Adipocyte (in vitro differentiated cells): ENCODE data around the gene PTPRN2.

ENCODE experiments used
- DNase-seq: peaks from one replicate; pipeline ENCODE4 v3.0.0-alpha.2; 2015; ENCODE audit warnings: low read depth
- H3K27me3 ChIP-seq: replicated peaks from 2 replicates; pipeline ENCODE4 v1.7.0; 2013; ENCODE audit warnings: mild to moderate bottlenecking, low read length, moderate library complexity; ENCODE audit not compliant: control insufficient read depth, insufficient read depth
- H3K36me3 ChIP-seq: 2 replicates; pipeline ENCODE4 v1.7.0; 2013; ENCODE audit warnings: low read length, mild to moderate bottlenecking, moderate library complexity; ENCODE audit not compliant: control insufficient read depth, insufficient read depth, severe bottlenecking
- H3K4me1 ChIP-seq: 2 replicates; pipeline ENCODE4 v1.7.0; 2013; ENCODE audit warnings: mild to moderate bottlenecking, low read length, moderate library complexity; ENCODE audit not compliant: control insufficient read depth, insufficient read depth
- H3K4me3 ChIP-seq: 2 replicates; pipeline ENCODE4 v1.7.0; 2013; ENCODE audit warnings: mild to moderate bottlenecking, low read length, moderate library complexity
- H3K9ac ChIP-seq: 2 replicates; pipeline ENCODE4 v1.7.0; 2013; ENCODE audit warnings: mild to moderate bottlenecking, low read length, moderate library complexity
- H3K9me3 ChIP-seq: 2 replicates; pipeline ENCODE4 v1.7.0; 2013; ENCODE audit warnings: mild to moderate bottlenecking, low read length, moderate library complexity; ENCODE audit not compliant: control insufficient read depth

The PTPRN2 gene

DNA sequence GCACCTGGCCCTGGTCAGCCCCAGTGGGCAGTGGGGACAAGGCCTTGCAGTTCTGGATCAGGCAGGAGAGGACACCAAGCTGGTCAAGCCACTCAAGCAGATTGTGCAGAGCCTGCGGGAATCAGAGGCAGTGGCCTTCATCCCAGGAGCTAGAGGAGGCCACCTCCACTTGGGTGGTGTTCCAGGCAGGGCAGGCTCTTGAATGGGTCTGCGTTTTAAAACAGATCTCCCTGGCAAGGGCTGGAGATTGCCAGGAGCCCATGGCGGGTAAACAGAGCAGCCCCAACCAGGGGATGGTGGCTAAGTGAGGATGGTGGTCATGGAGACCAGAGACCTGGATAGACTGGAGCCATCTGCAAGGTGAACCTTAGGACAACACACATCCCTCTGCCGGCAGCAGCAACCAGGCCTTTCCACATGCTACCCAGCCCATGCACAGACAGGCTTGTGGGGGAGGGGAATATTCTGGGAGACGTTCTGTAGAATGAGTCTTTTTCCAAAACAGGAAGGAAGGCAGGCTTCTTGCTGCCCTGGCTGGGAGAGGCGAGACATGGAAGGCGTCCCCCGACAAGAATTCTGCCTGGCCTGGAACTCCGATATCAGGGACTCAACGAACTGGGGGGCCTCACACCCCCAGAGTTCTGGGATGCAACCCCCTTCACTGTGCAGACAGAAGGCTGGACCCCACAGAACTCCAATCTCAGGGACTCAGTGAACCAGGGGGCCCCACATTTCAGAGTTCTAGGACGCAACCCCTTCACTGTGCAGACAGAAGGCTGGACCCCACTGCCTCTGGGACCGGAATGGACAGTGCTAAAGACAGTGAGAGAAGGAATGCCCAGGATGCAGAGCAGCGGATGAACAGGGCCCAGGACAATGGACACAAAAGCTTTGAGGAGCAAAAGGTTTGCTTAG is 264.8 kb downstream of the PTPRN2 start:
- H3K9me3 ChIP-seq, result peaks cover 3% of the 10 kb centered on the region
- no peaks in the 10 kb centered on the region for H3K4me1 ChIP-seq
- no peaks in the 10 kb centered on the region for H3K27me3 ChIP-seq
- no peak for DNase-seq
- H3K4me3 ChIP-seq, result no peak overlapping the region
- H3K9ac ChIP-seq, result no peak overlapping the region
- no peaks in the 10 kb centered on the region for H3K36me3 ChIP-seq

DNA sequence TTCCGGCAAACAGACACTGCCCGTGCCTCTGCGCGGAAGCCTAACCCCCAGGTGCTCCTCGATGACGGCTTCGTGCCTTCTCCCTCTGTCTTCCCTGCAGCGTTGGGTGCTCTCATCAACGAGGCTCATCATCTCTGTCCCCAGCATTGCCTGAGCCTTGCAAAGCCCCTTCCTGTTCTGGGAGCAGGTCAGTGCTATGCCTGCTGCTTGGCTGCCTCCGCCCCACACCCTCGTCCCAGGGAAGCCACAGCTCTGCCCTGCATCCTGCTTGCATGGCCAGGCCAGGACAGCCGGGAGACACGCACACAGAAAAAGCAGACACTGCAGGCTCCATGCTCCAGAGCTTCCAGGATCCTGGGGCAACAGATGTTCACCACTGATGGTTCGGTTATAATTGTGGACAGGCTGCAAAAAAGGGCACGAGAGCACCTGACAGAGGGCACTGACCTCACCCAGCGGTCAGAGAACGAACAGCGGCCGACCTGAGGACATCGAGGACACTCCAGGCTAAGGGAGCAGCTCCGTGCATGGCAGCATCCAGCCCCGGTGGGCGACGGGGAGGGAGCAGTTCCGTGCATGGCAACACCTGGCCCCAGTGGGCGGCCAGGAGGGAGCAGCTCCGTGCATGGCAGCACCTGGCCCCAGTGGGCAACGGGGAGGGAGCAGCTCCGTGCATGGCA is 265.5 kb downstream of the PTPRN2 start:
- no peak for DNase-seq
- no peaks in the 10 kb centered on the region for H3K36me3 ChIP-seq
- peaks cover 7% of the 10 kb centered on the region for H3K9me3 ChIP-seq
- H3K9ac ChIP-seq, result no peak overlapping the region
- H3K27me3 ChIP-seq, result no peaks in the 10 kb centered on the region
- no peak overlapping the region for H3K4me3 ChIP-seq
- H3K4me1 ChIP-seq, result no peaks in the 10 kb centered on the region

DNA sequence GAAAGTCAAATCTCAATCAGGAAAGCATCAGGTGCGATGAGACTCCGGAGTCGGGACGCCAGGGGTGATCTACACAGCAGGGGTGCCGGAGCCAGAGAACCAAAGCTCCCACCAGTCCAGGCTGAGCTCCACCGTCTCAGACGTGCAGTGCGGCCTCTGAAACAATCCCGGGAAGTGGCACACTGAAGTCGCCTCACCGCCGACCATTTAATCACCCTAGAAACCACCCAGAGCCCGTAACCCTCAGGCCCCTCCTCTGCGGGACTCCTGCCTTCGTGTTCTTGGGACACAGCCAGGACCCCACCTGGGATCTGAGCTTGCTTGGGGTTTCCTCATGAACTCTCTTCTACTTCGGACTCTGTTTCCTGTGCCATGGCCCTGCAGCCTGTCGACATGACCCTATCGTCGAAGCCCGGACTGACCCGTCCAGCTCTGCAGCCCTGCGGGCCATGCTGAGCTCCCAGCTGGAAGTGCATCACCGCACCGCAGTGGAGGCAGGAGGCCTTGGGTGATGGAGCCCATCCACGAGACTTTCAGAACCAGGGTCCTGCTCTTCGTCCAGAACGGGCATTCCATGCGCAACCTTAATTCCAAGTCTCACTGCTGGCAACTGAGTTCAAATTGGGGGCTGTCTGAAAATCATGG is 266.4 kb downstream of the PTPRN2 start:
- DNase-seq, result no peak
- Histone ChIP-seq H3K4me1 (no peaks in the 10 kb centered on the region), H3K9me3 (peaks cover 7% of the 10 kb centered on the region), H3K4me3 (no peak overlapping the region), H3K36me3 (no peaks in the 10 kb centered on the region), H3K27me3 (no peaks in the 10 kb centered on the region), H3K9ac (no peak overlapping the region)

DNA sequence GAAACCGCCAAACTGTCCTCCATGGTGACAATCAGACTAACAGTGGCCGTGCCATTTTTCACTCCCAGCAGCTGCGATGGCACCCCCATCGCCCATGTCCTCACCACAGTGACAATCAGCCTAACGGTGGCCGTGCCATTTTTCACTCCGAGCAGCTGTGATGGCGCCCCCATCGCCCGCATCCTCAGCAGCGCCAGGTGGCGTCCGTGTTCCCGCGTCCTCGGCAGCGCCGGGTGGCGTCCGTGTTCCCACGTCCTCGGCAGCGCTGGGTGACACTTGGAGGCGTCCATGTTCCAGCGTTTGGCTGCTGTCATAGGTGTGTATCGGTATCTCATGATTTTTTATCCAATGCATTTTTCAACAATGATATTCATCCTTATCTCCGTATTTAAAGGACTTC is 267.3 kb downstream of the PTPRN2 start:
- Histone ChIP-seq H3K4me1 (no peaks in the 10 kb centered on the region), H3K36me3 (no peaks in the 10 kb centered on the region), H3K4me3 (no peak overlapping the region), H3K9me3 (peaks cover 7% of the 10 kb centered on the region), H3K9ac (no peak overlapping the region), H3K27me3 (no peaks in the 10 kb centered on the region)
- DNase-seq, result no peak

DNA sequence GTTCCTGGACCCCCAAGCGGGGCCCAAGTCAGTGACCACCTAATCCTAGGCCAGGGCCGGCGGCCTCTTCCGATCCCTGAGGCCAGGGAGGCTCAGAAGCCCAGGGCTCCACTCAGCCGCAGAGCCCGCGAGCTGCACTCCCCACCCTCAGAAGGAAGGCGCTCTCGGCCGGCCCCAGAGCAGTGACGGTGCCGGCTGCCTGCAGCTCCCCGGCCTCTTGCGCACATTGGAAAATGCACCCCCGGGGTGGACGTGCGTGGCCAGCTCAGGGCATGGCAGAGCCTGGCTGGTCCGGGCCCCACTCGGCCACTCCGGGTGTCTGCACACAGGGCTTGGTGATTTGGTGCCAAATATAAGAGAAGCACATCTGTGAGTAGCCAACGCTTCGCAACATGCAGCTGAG is 269.1 kb downstream of the PTPRN2 start:
- Histone ChIP-seq H3K4me1 (no peaks in the 10 kb centered on the region), H3K4me3 (no peak overlapping the region), H3K36me3 (no peaks in the 10 kb centered on the region), H3K9ac (no peak overlapping the region), H3K9me3 (peaks cover 7% of the 10 kb centered on the region), H3K27me3 (no peaks in the 10 kb centered on the region)
- no peak for DNase-seq

DNA sequence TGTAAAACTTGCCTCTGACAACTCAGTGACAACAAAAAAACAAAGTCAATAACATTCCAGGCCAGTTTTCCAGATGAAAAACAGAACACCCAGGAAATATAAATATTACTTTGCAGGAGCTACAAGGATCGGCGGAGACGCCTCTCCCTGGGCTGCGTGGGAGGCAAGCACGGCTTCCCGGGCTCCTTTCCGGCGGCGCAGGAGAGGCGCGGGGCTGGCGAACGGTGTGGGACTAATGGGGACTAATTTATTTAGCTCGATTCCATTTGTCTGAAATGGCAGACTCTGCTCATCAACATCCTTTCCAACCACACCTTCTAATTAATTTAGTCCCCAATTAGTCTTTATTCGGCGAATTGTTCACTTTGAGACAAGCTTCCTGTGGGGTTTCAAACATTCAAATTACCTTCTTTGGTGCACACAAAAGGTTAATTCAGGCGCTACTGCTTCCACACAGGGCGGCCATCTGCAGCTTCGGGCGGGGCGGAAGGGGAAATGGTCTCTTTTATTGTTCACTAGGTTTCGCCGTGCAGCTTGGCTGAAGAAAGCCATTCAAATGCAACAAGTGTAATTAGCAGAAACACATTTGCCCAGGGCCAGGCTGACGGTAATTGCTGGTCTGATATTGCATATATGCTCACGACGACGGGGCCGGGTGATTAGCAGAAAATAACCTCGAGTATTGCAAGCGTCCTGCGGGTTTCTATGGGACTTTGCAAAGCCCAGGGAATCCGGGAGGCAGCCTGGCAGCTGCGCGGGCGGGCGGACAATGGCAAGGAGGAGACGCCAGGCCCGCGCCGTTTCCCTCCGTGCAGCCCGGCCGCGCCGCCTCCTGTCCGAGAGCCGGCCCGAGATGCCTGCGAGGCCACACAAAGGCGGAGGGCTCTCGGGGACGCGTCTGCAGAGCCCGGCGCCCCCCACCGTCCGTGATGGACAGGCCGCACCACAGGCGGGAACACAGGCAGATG is 270.1 kb downstream of the PTPRN2 start:
- Histone ChIP-seq H3K9ac (no peak overlapping the region), H3K4me3 (no peak overlapping the region), H3K27me3 (no peaks in the 10 kb centered on the region), H3K36me3 (no peaks in the 10 kb centered on the region), H3K4me1 (no peaks in the 10 kb centered on the region), H3K9me3 (peaks cover 7% of the 10 kb centered on the region)
- no peak for DNase-seq

DNA sequence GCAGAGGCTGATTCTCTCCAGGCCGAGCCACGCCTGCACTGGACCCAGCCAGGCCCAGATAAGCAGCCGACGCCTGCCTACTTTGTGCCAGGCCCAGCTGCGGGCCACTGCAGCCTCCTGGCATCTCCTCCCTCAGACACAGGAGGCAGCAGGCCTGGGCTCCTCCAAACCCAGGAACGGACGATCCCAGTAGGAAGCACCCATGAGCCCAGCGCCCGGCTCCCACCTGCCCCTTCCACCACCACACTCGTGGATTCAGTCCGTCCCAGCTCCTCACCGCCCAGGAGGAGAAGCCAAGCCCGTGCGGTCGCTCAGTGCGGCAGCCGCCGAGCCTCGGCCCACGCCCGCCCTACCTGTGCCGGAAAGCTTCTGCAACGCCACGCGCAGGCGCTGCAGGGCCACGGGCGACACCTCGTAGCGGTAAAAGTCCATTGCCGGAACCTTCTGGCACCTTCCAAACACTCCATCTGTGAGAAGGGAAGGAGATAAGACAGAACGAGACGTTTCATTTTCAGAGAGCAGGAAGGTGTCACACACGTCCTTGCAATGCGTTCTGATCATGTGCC is 271.1 kb downstream of the PTPRN2 start:
- DNase-seq, result no peak
- H3K4me1 ChIP-seq, result no peaks in the 10 kb centered on the region
- H3K36me3 ChIP-seq, result no peaks in the 10 kb centered on the region
- no peak overlapping the region for H3K4me3 ChIP-seq
- peaks cover 4% of the 10 kb centered on the region for H3K9me3 ChIP-seq
- no peak overlapping the region for H3K9ac ChIP-seq
- H3K27me3 ChIP-seq, result no peaks in the 10 kb centered on the region

DNA sequence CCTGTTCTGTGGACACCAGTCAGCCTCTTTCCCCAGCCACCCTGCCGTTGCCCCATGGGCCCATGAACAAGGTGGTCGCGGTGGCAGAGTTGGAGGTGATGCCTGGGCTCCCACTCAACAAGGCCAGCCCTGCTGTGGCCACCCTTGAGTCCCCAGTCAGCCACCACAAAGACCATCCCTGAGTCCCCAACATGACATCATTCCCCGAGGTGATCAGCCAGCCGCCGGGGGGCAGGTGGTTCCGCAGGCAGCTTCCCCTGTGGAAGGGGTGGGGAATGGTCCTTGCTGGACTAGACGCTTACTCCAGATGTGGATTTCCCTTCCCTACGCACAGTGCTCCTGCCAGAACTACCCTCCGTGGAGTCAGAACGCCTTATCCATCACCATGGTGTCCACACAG is 271.7 kb downstream of the PTPRN2 start:
- H3K36me3 ChIP-seq, result no peaks in the 10 kb centered on the region
- no peak overlapping the region for H3K9ac ChIP-seq
- no peaks in the 10 kb centered on the region for H3K27me3 ChIP-seq
- no peak overlapping the region for H3K4me3 ChIP-seq
- H3K9me3 ChIP-seq, result peaks cover 4% of the 10 kb centered on the region
- H3K4me1 ChIP-seq, result no peaks in the 10 kb centered on the region
- no peak for DNase-seq

DNA sequence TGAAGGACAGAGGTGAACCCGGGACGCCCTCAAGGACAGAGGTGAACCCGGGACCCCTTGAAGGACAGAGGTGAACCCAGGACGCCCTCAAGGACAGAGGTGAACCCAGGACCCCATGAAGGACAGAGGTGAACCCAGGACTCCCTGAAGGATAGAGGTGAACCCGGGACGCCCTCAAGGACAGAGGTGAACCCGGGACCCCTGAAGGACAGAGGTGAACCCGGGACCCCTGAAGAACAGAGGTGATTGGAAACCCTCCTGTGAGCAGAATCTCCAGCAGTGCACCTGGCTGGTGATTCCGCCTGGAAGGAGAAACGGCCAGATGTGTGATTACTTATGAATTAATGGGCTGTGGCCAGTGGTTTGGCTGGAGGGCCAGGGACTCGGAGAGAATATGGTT is 272.3 kb downstream of the PTPRN2 start:
- DNase-seq, result no peak
- H3K36me3 ChIP-seq, result no peaks in the 10 kb centered on the region
- H3K27me3 ChIP-seq, result no peaks in the 10 kb centered on the region
- no peaks in the 10 kb centered on the region for H3K4me1 ChIP-seq
- no peak overlapping the region for H3K9ac ChIP-seq
- H3K4me3 ChIP-seq, result no peak overlapping the region
- peaks cover 4% of the 10 kb centered on the region for H3K9me3 ChIP-seq

DNA sequence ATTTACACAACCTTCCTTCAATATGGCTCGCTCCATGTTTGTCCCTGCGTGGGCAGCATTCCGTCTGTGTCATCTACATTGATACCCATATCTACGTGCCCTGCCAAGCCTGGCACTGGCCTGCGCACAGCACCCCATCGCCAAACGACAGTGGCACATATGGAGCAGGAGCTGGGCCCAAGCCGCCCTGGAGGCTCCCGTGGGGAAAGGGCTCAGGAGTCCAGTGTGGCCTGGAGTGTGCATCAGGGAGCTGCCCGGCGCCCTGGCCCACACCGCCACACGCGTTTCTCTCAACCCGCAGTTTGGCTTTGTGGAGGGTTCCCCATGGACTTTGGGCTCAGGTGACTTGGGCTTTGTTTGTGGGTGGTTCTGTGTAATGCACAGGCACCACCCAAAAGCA is 273.2 kb downstream of the PTPRN2 start:
- no peak for DNase-seq
- Histone ChIP-seq H3K9me3 (peaks cover 4% of the 10 kb centered on the region), H3K4me3 (no peak overlapping the region), H3K9ac (no peak overlapping the region), H3K4me1 (no peaks in the 10 kb centered on the region), H3K27me3 (no peaks in the 10 kb centered on the region), H3K36me3 (no peaks in the 10 kb centered on the region)
